ENCODE data around the gene MAGI2. TPM values are rescaled to one million over a fixed set of nuclear protein-coding genes. Genes with fewer than 3 reads are reported as not detected.
"Not testable (repeated sequence)": the region's sequence is repeated elsewhere in the genome, so short reads cannot be mapped to it uniquely, and the experiment has no call there.

MAGI2 gene
- total RNA-seq, 1 donor from 2014 or later: 0.10 TPM

DNA sequence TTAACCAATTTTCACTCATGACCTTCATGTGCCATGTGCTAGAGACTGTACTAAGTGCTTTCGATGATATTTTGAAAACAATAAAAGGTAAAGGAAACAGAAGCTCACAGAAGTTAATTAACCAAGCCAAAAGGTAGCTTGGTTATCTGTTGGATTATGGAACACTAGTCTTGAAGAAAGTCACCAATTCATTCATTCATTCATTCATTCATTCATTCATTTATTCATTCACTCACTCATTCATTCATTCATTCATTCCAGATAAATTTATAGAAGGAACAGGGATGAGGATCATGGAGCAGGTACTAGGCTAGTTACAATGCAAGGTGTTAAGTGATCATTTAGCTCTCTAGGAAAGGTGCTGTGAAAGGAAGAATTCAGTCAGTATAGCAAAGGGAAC, 322.8 kb downstream of the MAGI2 start:
- no peaks in the 10 kb centered on the region for H3K27me3 Mint-ChIP-seq (ENCODE audit: insufficient read depth)
- H3K4me1 Mint-ChIP-seq (ENCODE audit: low read depth): no peaks in the 10 kb centered on the region
- no peak for DNase-seq (ENCODE audit: low spot score)
- no peak overlapping the region for H3K27ac Mint-ChIP-seq
- intact Hi-C loops (cut with micrococcal nuclease): no loop called here
- H3K4me3 Mint-ChIP-seq: no peak overlapping the region
- H3K36me3 Mint-ChIP-seq (ENCODE audit: low read depth): no peaks in the 10 kb centered on the region
- H3K9me3 Mint-ChIP-seq: no peaks in the 10 kb centered on the region

- H3K36me3 Mint-ChIP-seq (ENCODE audit: low read depth): no peaks in the 10 kb centered on the region
- no peak overlapping the region for H3K4me3 Mint-ChIP-seq
- no peaks in the 10 kb centered on the region for H3K27me3 Mint-ChIP-seq (ENCODE audit: insufficient read depth)
- no peaks in the 10 kb centered on the region for H3K9me3 Mint-ChIP-seq
- no peak overlapping the region for H3K27ac Mint-ChIP-seq
- no peaks in the 10 kb centered on the region for H3K4me1 Mint-ChIP-seq (ENCODE audit: low read depth)
- no peak for DNase-seq (ENCODE audit: low spot score)
- intact Hi-C loops (cut with micrococcal nuclease): no loop called here
Measured at GRCh38 chr7:79124331-79124730, 329.1 kb downstream of the MAGI2 start.

DNA sequence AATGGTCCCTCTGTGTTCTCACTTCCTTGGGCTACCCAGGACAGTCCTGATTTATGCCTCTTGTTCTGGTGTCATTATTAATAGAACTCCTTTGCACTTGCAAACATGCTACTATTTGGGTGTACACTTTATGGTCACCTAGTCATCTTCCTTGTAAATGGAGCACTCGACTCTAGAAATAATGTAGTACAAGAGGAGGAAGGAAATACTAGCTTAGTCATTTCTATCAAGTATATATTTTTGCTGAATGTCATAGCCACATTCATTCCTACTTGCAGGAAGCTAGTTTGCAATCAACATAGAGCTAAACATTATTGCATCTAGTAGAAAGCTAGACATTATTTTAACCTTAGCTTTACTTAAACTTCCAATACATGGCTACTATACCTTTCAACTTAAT, 335.3 kb downstream of the MAGI2 start:
- Mint-ChIP-seq H3K27me3 (ENCODE audit: insufficient read depth) (no peaks in the 10 kb centered on the region), H3K27ac (no peak overlapping the region), H3K36me3 (ENCODE audit: low read depth) (no peaks in the 10 kb centered on the region), H3K4me3 (no peak overlapping the region), H3K9me3 (no peaks in the 10 kb centered on the region), H3K4me1 (ENCODE audit: low read depth) (no peaks in the 10 kb centered on the region)
- no peak for DNase-seq (ENCODE audit: low spot score)
- intact Hi-C loops (cut with micrococcal nuclease): no loop called here

- no peak for DNase-seq (ENCODE audit: low spot score)
- Mint-ChIP-seq H3K36me3 (ENCODE audit: low read depth) (no peaks in the 10 kb centered on the region), H3K9me3 (no peaks in the 10 kb centered on the region), H3K4me3 (no peak overlapping the region), H3K27ac (no peak overlapping the region), H3K4me1 (ENCODE audit: low read depth) (no peaks in the 10 kb centered on the region), H3K27me3 (ENCODE audit: insufficient read depth) (peaks cover 3% of the 10 kb centered on the region)
- intact Hi-C loops (cut with micrococcal nuclease): no loop called here
Measured at GRCh38 chr7:79096361-79096805, 357.1 kb downstream of the MAGI2 start.

- DNase-seq (ENCODE audit: low spot score): no peak
- H3K9me3 Mint-ChIP-seq: no peaks in the 10 kb centered on the region
- H3K27me3 Mint-ChIP-seq (ENCODE audit: insufficient read depth): no peaks in the 10 kb centered on the region
- H3K4me3 Mint-ChIP-seq: no peak overlapping the region
- no peak overlapping the region for H3K27ac Mint-ChIP-seq
- H3K36me3 Mint-ChIP-seq (ENCODE audit: low read depth): no peaks in the 10 kb centered on the region
- intact Hi-C loops (cut with micrococcal nuclease): no loop called here
- H3K4me1 Mint-ChIP-seq (ENCODE audit: low read depth): no peaks in the 10 kb centered on the region
Measured at GRCh38 chr7:79093421-79093820, 360.0 kb downstream of the MAGI2 start.

GRCh38 chr7:79091661-79092060, 361.8 kb downstream of the MAGI2 start:
- DNase-seq (ENCODE audit: low spot score): no peak
- Mint-ChIP-seq H3K27me3 (ENCODE audit: insufficient read depth) (no peaks in the 10 kb centered on the region), H3K9me3 (peaks cover 3% of the 10 kb centered on the region), H3K4me3 (no peak overlapping the region), H3K36me3 (ENCODE audit: low read depth) (no peaks in the 10 kb centered on the region), H3K4me1 (ENCODE audit: low read depth) (no peaks in the 10 kb centered on the region), H3K27ac (no peak overlapping the region)
- intact Hi-C loops (cut with micrococcal nuclease): no loop called here

DNA sequence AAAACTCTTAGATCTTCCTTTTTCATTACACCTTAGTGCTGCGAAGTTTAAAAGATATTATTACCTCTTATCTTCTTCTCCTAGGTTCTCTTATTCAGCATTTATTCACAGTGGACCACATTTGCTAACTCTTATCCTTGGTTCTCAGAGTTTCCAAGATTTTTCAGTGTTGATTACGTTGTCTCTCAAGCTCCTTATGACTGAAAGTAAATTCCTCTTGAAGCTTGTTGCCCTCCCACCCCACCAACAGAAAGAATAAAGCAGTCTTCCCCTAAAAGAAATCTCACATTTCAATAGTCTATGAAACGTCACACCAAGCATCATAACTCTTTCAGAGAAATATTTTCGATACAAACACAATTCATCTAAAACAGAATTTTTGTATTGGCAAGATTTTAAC, 362.5 kb downstream of the MAGI2 start:
- no peaks in the 10 kb centered on the region for H3K27me3 Mint-ChIP-seq (ENCODE audit: insufficient read depth)
- peaks cover 3% of the 10 kb centered on the region for H3K9me3 Mint-ChIP-seq
- no peaks in the 10 kb centered on the region for H3K4me1 Mint-ChIP-seq (ENCODE audit: low read depth)
- intact Hi-C loops (cut with micrococcal nuclease): no loop called here
- H3K4me3 Mint-ChIP-seq: no peak overlapping the region
- no peaks in the 10 kb centered on the region for H3K36me3 Mint-ChIP-seq (ENCODE audit: low read depth)
- DNase-seq (ENCODE audit: low spot score): no peak
- no peak overlapping the region for H3K27ac Mint-ChIP-seq

DNA sequence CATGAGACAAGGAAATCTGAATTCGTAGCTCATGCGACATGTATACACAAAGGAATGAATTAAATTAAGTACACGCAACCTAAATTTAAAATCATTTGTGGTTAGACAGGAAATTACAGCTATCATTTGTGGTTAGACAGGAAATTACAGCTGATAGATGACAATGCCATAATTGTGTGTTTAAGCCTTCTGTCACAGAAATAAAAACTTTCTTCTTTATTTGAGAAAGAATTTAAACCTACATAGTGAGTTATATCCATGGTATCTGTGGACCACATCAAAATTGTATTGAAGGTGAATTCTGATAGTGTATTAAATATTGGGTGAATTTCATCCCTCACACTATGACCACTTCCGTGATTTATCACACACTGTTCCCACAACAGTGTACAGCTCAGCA, 362.9 kb downstream of the MAGI2 start:
- Mint-ChIP-seq H3K4me1 (ENCODE audit: low read depth) (no peaks in the 10 kb centered on the region), H3K36me3 (ENCODE audit: low read depth) (no peaks in the 10 kb centered on the region), H3K9me3 (peaks cover 3% of the 10 kb centered on the region), H3K4me3 (no peak overlapping the region), H3K27me3 (ENCODE audit: insufficient read depth) (no peaks in the 10 kb centered on the region), H3K27ac (no peak overlapping the region)
- intact Hi-C loops (cut with micrococcal nuclease): no loop called here
- no peak for DNase-seq (ENCODE audit: low spot score)

- no peaks in the 10 kb centered on the region for H3K4me1 Mint-ChIP-seq (ENCODE audit: low read depth)
- H3K36me3 Mint-ChIP-seq (ENCODE audit: low read depth): no peaks in the 10 kb centered on the region
- intact Hi-C loops (cut with micrococcal nuclease): no loop called here
- peaks cover 3% of the 10 kb centered on the region for H3K9me3 Mint-ChIP-seq
- no peak for DNase-seq (ENCODE audit: low spot score)
- H3K27ac Mint-ChIP-seq: no peak overlapping the region
- H3K27me3 Mint-ChIP-seq (ENCODE audit: insufficient read depth): no peaks in the 10 kb centered on the region
- H3K4me3 Mint-ChIP-seq: no peak overlapping the region
Measured at GRCh38 chr7:79084423-79084822, 369.0 kb downstream of the MAGI2 start.

DNA sequence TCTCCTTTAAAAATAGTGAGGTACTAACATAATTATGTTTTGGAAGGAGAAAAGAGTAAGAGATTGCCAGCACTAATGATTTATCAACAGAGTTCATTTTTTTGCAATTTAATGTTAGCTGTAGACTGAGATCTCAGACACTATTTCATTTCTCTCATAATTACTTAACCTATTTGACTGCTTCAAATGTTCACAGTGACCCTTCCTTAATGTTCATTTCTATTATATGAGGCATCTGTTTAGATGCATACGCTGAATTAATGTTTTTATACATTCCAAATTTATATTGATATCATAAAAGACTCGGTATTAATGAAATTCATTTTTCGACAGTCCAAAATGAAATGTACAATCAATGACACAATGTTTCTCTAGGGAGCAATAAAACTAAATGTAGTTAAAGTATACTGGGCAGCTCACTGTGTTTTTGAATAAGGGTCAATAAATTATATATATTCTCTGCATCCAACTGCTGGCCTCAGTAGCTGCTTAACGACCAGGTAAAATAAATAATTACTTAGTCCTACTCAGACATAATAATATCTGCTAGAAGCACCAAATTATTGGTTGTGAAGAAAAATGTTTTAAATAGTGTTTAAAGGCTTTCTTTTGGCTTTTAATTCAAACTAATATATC, 373.4 kb downstream of the MAGI2 start:
- intact Hi-C loops (cut with micrococcal nuclease): no loop called here
- Mint-ChIP-seq H3K4me1 (ENCODE audit: low read depth) (no peaks in the 10 kb centered on the region), H3K27ac (no peak overlapping the region), H3K9me3 (no peaks in the 10 kb centered on the region), H3K27me3 (ENCODE audit: insufficient read depth) (no peaks in the 10 kb centered on the region), H3K4me3 (no peak overlapping the region), H3K36me3 (ENCODE audit: low read depth) (no peaks in the 10 kb centered on the region)
- no peak for DNase-seq (ENCODE audit: low spot score)

DNA sequence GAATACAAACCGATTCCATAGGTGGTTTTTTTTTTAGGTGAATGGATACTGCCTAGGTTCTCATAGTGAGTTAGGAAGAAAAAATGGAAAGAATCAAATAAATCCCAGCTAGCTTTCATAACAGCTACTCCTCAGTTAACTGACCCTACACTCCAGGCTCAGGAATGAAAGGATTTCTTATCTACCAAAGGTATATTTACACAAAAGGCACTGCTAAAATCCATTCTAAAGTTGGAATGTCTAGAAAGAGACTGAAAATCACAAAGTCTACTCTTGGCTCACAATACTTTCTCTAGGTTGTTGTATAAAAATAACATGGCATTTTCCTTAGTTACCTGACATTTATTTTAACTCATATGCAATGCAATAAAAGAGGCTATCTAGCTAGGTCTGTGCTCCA, 375.2 kb downstream of the MAGI2 start:
- H3K36me3 Mint-ChIP-seq (ENCODE audit: low read depth): no peaks in the 10 kb centered on the region
- no peaks in the 10 kb centered on the region for H3K27me3 Mint-ChIP-seq (ENCODE audit: insufficient read depth)
- intact Hi-C loops (cut with micrococcal nuclease): no loop called here
- no peak for DNase-seq (ENCODE audit: low spot score)
- H3K4me1 Mint-ChIP-seq (ENCODE audit: low read depth): no peaks in the 10 kb centered on the region
- no peak overlapping the region for H3K4me3 Mint-ChIP-seq
- no peaks in the 10 kb centered on the region for H3K9me3 Mint-ChIP-seq
- H3K27ac Mint-ChIP-seq: no peak overlapping the region

DNA sequence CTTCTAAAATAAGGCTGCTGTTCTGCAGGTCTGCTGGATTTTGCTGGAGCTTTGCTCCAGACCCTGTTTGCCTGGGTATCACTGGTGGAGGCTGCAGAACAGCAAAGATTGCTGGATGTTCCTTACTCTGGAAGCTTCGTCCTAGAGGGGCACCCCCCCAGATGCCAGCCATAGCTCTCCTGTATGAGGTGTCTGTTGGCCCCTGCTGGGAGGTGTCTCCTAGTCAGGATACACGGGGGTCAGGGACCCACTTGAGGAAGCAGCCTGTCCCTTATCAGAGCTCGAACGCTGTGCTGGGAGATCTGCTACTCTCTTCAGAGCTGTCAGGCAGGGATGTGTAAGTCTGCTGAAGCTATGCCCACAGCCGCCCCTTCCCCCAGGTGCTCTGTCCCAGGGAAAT, 382.3 kb downstream of the MAGI2 start:
- H3K4me3 Mint-ChIP-seq; H3K4me1 Mint-ChIP-seq (ENCODE audit: low read depth); H3K27ac Mint-ChIP-seq; H3K27me3 Mint-ChIP-seq (ENCODE audit: insufficient read depth); H3K36me3 Mint-ChIP-seq (ENCODE audit: low read depth); intact Hi-C loops (cut with micrococcal nuclease); DNase-seq (ENCODE audit: low spot score): not testable (repeated sequence)
- H3K9me3 Mint-ChIP-seq: peaks cover 12% of the 10 kb centered on the region

GRCh38 chr7:79064187-79064823, 389.2 kb downstream of the MAGI2 start:
- Mint-ChIP-seq H3K4me3 (no peak overlapping the region), H3K4me1 (ENCODE audit: low read depth) (no peaks in the 10 kb centered on the region), H3K9me3 (peaks cover 6% of the 10 kb centered on the region), H3K27me3 (ENCODE audit: insufficient read depth) (no peaks in the 10 kb centered on the region), H3K27ac (no peak overlapping the region), H3K36me3 (ENCODE audit: low read depth) (no peaks in the 10 kb centered on the region)
- DNase-seq (ENCODE audit: low spot score): no peak
- intact Hi-C loops (cut with micrococcal nuclease): no loop called here

Data from activated T-helper 1 cell treated with anti-CD3 and anti-CD28 coated beads, Interleukin-12 subunit alpha, Interleukin-12 subunit beta, Interleukin-2, Interleukin-4 antibody, amounts not matched to agents 30 ng/mL and 10 ng/mL and 1 ng/mL, durations not matched to agents 14 hours and 24 hours and 36 hours (primary cell).